Trophoblast cell (in vitro differentiated cells and primary cell): Measurements from ENCODE around the gene MYL4.

Experiments used
- DNase-seq, 2 donors: peaks; one replicate each; pipeline ENCODE4 v3.0.0-alpha.2; 2016
- H2AFZ ChIP-seq: 2 replicates; pipeline ENCODE4 v1.6.1; 2013; ENCODE audit warnings: low read length, moderate library complexity, mild to moderate bottlenecking; ENCODE audit not compliant: insufficient read depth, poor library complexity
- H2AK5ac ChIP-seq: 2 replicates; pipeline ENCODE4 v1.6.1; 2013; ENCODE audit warnings: mild to moderate bottlenecking, low read length
- H2BK120ac ChIP-seq: 2 replicates; pipeline ENCODE4 v1.6.1; 2013; ENCODE audit warnings: low read length, mild to moderate bottlenecking, moderate library complexity; ENCODE audit not compliant: insufficient read depth, poor library complexity
- H2BK12ac ChIP-seq: 2 replicates; pipeline ENCODE4 v1.6.1; 2013; ENCODE audit warnings: mild to moderate bottlenecking, low read length, moderate library complexity
- H2BK5ac ChIP-seq: 2 replicates; pipeline ENCODE4 v1.6.1; 2013; ENCODE audit warnings: low read length, low read depth, moderate library complexity, mild to moderate bottlenecking; ENCODE audit not compliant: poor library complexity
- H3K14ac ChIP-seq: 2 replicates; pipeline ENCODE4 v1.6.1; 2013; ENCODE audit warnings: mild to moderate bottlenecking, low read length
- H3K18ac ChIP-seq: 2 replicates; pipeline ENCODE4 v1.6.1; 2013; ENCODE audit warnings: mild to moderate bottlenecking, low read length
- H3K23ac ChIP-seq: 2 replicates; pipeline ENCODE4 v1.6.1; 2013; ENCODE audit warnings: low read length
- H3K27ac ChIP-seq: 2 replicates; pipeline ENCODE4 v1.5.1; 2013; ENCODE audit warnings: low read depth, mild to moderate bottlenecking, inconsistent platforms, low read length, moderate library complexity
- H3K27me3 ChIP-seq: 2 replicates; pipeline ENCODE4 v1.6.1; 2013; ENCODE audit warnings: inconsistent platforms, mild to moderate bottlenecking, low read length, moderate library complexity; ENCODE audit not compliant: insufficient read depth
- H3K36me3 ChIP-seq, 2 experiments: 1 replicate in 1 of 2; 2 replicates in 1 of 2; pipeline ENCODE4 v1.6.1; 2013; ENCODE audit warnings: low read length in 2 of 2, mild to moderate bottlenecking in 2 of 2, moderate library complexity in 1 of 2; ENCODE audit not compliant: insufficient read depth in 2 of 2, control insufficient read depth in 1 of 2
- H3K4ac ChIP-seq: 2 replicates; pipeline ENCODE4 v1.6.1; 2013; ENCODE audit warnings: low read depth, mild to moderate bottlenecking, low read length, moderate library complexity
- H3K4me1 ChIP-seq, 2 experiments: 1 replicate in 1 of 2; 2 replicates in 1 of 2; pipeline ENCODE4 v1.6.1; 2013; ENCODE audit warnings: low read length in 2 of 2, mild to moderate bottlenecking in 2 of 2, moderate library complexity in 1 of 2; ENCODE audit not compliant: insufficient read depth in 2 of 2, control insufficient read depth in 1 of 2
- H3K4me2 ChIP-seq: 2 replicates; pipeline ENCODE4 v1.6.1; 2013; ENCODE audit warnings: inconsistent platforms, mild to moderate bottlenecking, low read length, moderate library complexity
- H3K4me3 ChIP-seq: 2 replicates; pipeline ENCODE4 v1.5.1; 2013; ENCODE audit warnings: mild to moderate bottlenecking, low read depth, low read length, inconsistent platforms
- H3K79me1 ChIP-seq: one replicate; pipeline ENCODE4 v1.6.1; 2013; ENCODE audit warnings: low read length
- H3K79me2 ChIP-seq: 2 replicates; pipeline ENCODE4 v1.6.1; 2013; ENCODE audit warnings: low read length, mild to moderate bottlenecking; ENCODE audit not compliant: control insufficient read depth, insufficient read depth, poor library complexity
- H3K9ac ChIP-seq: 2 replicates; pipeline ENCODE4 v1.6.1; 2013; ENCODE audit warnings: mild to moderate bottlenecking, low read length
- H3K9me3 ChIP-seq: 2 replicates; pipeline ENCODE4 v1.6.1; 2013; ENCODE audit warnings: low read depth, mild to moderate bottlenecking, control low read depth, inconsistent platforms, low read length; ENCODE audit not compliant: insufficient read depth
- H4K12ac ChIP-seq: 2 replicates; pipeline ENCODE4 v1.6.1; 2013; ENCODE audit warnings: low read depth, mild to moderate bottlenecking, low read length, moderate library complexity
- H4K8ac ChIP-seq: 2 replicates; pipeline ENCODE4 v1.6.1; 2013; ENCODE audit warnings: low read depth, mild to moderate bottlenecking, low read length, moderate library complexity
- H4K91ac ChIP-seq: one replicate; pipeline ENCODE4 v1.6.1; 2013; ENCODE audit warnings: low read depth, mild to moderate bottlenecking, low read length, moderate library complexity
- WGBS: extraction: QIAGEN DNeasy Blood & Tissue Kit; methylation state at CpG from one replicate; pipeline ENCODE4 v1.1.7; 2013; ENCODE audit warnings: missing lambda C conversion rate; ENCODE audit not compliant: insufficient read length, insufficient coverage; ENCODE audit errors: extremely low coverage; 5-methylcytosine and 5-hydroxymethylcytosine counted together

Gene MYL4

GRCh38 chr17:47220531-47220999, 11.4 kb downstream of the MYL4 start:
- H3K4me1 ChIP-seq = peaks cover 2 to 7% of the 10 kb centered on the region in 2 experiments
- H3K4me2 ChIP-seq = no peak overlapping the region
- no peak overlapping the region for H3K27ac ChIP-seq
- H3K36me3 ChIP-seq = no peaks in the 10 kb centered on the region
- no peak overlapping the region for H3K23ac ChIP-seq
- no peak overlapping the region for H3K9ac ChIP-seq
- no peak overlapping the region for H4K91ac ChIP-seq
- no CpG with 5 or more reads among the region's 7 CpGs for WGBS
- H3K4me3 ChIP-seq = no peak overlapping the region
- H2BK5ac ChIP-seq = no peak overlapping the region
- no peak overlapping the region for H3K4ac ChIP-seq
- no peak overlapping the region for H2BK12ac ChIP-seq
- H2AFZ ChIP-seq = no peak overlapping the region
- H3K18ac ChIP-seq = no peak overlapping the region
- H4K8ac ChIP-seq = no peak overlapping the region
- no peaks in the 10 kb centered on the region for H3K27me3 ChIP-seq
- H4K12ac ChIP-seq = no peak overlapping the region
- H2AK5ac ChIP-seq = no peak overlapping the region
- H3K79me1 ChIP-seq = no peaks in the 10 kb centered on the region
- H2BK120ac ChIP-seq = no peak overlapping the region
- peaks cover 8% of the 10 kb centered on the region for H3K9me3 ChIP-seq
- DNase-seq = no peak
- no peaks in the 10 kb centered on the region for H3K79me2 ChIP-seq
- H3K14ac ChIP-seq = no peak overlapping the region

GRCh38 chr17:47221154-47221553, 12.0 kb downstream of the MYL4 start:
- no peak for DNase-seq
- Histone ChIP-seq H3K18ac (no peak overlapping the region), H3K9ac (no peak overlapping the region), H4K91ac (no peak overlapping the region), H3K4ac (no peak overlapping the region), H2BK12ac (no peak overlapping the region), H3K79me2 (no peaks in the 10 kb centered on the region), H2BK120ac (no peak overlapping the region), H3K27ac (no peak overlapping the region), H2AFZ (no peak overlapping the region), H3K23ac (no peak overlapping the region), H3K4me1 (peaks cover 2 to 7% of the 10 kb centered on the region in 2 experiments), H3K9me3 (peaks cover 8% of the 10 kb centered on the region), H3K27me3 (no peaks in the 10 kb centered on the region), H3K79me1 (no peaks in the 10 kb centered on the region), H4K12ac (no peak overlapping the region), H3K36me3 (no peaks in the 10 kb centered on the region), H3K4me2 (no peak overlapping the region), H4K8ac (no peak overlapping the region), H3K4me3 (no peak overlapping the region), H2BK5ac (no peak overlapping the region), H3K14ac (no peak overlapping the region), H2AK5ac (no peak overlapping the region)
- WGBS = no CpG with 5 or more reads among the region's 6 CpGs

- WGBS = no CpG with 5 or more reads among the region's 4 CpGs
These were observed 12.9 kb downstream of the MYL4 start for GRCh38 chr17:47222047-47222446.

GRCh38 chr17:47223007-47223406, 13.9 kb downstream of the MYL4 start:
- DNase-seq = no peak
- Histone ChIP-seq H3K27ac (no peak overlapping the region), H3K79me1 (no peaks in the 10 kb centered on the region), H3K4me2 (no peak overlapping the region), H2BK12ac (no peak overlapping the region), H3K14ac (no peak overlapping the region), H2AK5ac (no peak overlapping the region), H3K23ac (no peak overlapping the region), H3K9ac (no peak overlapping the region), H3K4me1 (peaks cover 2 to 7% of the 10 kb centered on the region in 2 experiments), H3K36me3 (no peaks in the 10 kb centered on the region), H3K4me3 (no peak overlapping the region), H3K79me2 (no peaks in the 10 kb centered on the region), H4K12ac (no peak overlapping the region), H2BK120ac (no peak overlapping the region), H3K18ac (no peak overlapping the region), H3K27me3 (no peaks in the 10 kb centered on the region), H3K4ac (no peak overlapping the region), H4K8ac (no peak overlapping the region), H3K9me3 (peaks cover 8% of the 10 kb centered on the region), H2AFZ (no peak overlapping the region), H2BK5ac (no peak overlapping the region), H4K91ac (no peak overlapping the region)
- no CpG with 5 or more reads among the region's 3 CpGs for WGBS

More at GRCh38 chr17:47222047-47222446, 12.9 kb downstream of the MYL4 start:
- Histone ChIP-seq H3K4me1 (peaks cover 2 to 7% of the 10 kb centered on the region in 2 experiments), H3K4me2 (no peak overlapping the region), H3K79me2 (no peaks in the 10 kb centered on the region), H2AFZ (no peak overlapping the region), H3K14ac (no peak overlapping the region), H3K18ac (no peak overlapping the region), H2BK12ac (no peak overlapping the region), H3K4me3 (no peak overlapping the region), H4K8ac (no peak overlapping the region), H3K36me3 (no peaks in the 10 kb centered on the region), H3K79me1 (no peaks in the 10 kb centered on the region), H3K27ac (no peak overlapping the region), H3K27me3 (no peaks in the 10 kb centered on the region), H2BK5ac (no peak overlapping the region), H3K23ac (no peak overlapping the region), H4K91ac (no peak overlapping the region), H4K12ac (no peak overlapping the region), H3K9ac (no peak overlapping the region), H3K9me3 (peaks cover 8% of the 10 kb centered on the region), H2AK5ac (no peak overlapping the region), H2BK120ac (no peak overlapping the region), H3K4ac (no peak overlapping the region)
- DNase-seq = no peak
